IPS DF 19.7 (cell line): ENCODE measurements around the gene ZC3H13.

Experiments used
- DNase-seq: peaks from one replicate; pipeline ENCODE4 v3.0.0-alpha.2; 2013; ENCODE audit warnings: low read depth, low spot score

The ZC3H13 gene, protein sequence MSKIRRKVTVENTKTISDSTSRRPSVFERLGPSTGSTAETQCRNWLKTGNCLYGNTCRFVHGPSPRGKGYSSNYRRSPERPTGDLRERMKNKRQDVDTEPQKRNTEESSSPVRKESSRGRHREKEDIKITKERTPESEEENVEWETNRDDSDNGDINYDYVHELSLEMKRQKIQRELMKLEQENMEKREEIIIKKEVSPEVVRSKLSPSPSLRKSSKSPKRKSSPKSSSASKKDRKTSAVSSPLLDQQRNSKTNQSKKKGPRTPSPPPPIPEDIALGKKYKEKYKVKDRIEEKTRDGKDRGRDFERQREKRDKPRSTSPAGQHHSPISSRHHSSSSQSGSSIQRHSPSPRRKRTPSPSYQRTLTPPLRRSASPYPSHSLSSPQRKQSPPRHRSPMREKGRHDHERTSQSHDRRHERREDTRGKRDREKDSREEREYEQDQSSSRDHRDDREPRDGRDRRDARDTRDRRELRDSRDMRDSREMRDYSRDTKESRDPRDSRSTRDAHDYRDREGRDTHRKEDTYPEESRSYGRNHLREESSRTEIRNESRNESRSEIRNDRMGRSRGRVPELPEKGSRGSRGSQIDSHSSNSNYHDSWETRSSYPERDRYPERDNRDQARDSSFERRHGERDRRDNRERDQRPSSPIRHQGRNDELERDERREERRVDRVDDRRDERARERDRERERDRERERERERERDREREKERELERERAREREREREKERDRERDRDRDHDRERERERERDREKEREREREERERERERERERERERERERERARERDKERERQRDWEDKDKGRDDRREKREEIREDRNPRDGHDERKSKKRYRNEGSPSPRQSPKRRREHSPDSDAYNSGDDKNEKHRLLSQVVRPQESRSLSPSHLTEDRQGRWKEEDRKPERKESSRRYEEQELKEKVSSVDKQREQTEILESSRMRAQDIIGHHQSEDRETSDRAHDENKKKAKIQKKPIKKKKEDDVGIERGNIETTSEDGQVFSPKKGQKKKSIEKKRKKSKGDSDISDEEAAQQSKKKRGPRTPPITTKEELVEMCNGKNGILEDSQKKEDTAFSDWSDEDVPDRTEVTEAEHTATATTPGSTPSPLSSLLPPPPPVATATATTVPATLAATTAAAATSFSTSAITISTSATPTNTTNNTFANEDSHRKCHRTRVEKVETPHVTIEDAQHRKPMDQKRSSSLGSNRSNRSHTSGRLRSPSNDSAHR (N-terminal part only)

DNA sequence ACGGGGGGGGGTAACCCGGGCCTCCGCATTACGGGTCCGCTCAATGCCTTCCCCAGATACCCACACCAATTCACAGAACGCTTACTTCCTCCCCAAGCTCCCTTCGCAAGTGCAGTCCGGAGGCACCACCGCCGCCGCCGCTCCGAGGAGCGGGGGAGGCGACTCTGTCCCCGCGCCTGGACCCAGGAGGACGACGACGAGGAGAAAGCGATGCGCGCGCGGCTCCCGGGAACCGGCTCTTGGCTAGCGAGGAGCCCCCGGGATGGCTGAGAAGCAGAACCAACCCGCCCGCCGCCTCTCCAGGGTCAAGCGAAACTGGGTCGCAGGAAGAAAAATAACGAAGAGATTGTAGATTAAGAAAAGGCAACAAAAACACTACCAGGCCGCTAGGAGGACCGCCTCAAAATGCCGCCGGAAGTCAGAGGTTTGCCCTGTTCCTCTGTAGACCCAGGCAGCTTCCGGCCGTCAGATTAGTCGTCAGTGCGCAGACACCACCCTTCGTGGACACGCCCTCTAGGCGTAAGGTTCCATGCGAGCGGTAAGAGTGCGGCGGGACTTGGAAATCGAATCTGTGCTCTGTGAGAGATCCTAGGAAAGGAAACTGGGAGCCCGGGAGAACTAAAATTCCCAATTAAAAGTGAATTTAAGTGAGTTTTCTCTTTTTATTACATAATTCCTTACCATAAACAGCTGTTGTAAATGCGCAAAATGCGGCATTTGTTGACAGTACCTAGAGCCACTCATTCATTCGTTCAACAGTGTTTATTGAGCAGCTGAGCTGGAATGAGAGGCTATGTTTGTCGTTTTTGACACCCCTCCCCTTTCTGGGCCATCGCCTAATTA is at the start of gene ZC3H13:
TSS of gene ZC3H13 (minus strand) at position 428 of the 843 bp plus-strand sequence. CDS start 7,239 bp downstream, outside the sequence.
- peak; percentile 91 for DNase-seq

DNA sequence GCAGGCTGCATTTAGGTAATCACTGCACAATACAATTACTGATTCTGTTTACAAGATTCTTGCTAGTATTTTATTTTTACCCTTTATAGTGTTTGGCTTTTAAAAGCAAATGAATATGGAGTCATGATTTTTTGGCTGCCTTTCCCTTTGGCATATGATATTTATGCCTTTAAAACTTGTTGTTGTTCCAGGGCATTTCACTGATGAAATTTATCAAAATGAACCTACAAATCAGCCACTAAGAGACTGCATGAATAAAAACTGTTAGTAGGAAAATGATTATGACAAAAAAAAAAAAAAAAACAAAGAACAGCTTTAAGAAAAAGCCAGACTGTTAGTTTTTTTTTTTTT is 49.7 kb upstream of the ZC3H13 start:
- no peak for DNase-seq

DNA sequence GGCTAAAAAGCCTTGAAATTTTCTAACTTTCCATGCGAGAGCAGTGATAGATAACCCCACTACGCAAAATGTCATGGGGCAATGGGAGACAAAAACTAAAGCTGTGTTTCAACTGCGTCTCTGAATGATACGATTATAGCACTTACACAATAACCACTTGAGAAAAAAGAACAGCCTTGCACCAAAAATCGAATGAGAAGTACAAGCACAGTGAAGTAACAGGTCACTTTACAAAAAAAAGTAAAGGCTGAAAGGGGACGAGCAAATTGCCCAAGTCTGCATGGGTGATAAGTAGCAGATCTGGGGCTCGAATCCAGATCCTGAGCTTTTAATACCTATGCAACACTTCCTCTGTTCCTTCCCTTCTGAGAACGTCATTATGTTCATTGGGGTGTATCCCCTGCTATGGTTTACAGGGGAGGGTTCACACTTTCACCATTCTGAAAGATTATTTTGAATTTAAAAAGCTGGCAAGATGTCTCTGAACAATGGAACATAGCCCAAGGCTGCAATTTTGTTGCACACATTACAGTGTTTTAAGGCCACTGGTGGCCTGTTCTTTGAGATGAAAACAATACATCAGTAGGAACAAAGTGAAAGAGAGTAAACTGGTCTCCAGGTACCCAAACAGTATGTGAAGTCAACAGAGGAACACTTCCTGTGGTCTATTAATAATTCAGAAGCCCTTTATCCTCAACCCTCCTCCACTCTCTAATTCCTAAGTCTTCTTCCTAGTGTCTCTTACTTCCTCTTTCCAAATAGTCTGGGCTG is 49.1 kb upstream of the ZC3H13 start:
- DNase-seq = no peak

DNA sequence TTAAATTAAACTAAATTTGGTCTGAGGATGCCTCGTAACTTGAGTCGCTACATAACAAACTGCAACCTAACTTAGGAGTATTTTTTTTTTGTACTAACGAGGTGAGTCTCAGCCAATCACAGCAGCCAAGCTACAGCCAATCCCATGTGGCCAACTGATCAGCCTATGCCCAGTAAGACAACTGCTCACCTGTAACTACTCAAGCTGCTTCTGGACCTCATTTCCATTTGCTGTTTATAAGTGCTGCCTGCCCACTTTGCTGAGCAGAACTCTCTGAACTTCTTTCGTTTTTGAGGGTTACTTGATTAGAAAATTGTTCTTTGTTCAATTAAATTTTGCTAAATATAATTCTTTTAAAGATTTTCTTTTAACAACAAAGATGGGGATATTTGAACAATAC is 48.5 kb upstream of the ZC3H13 start:
- no peak for DNase-seq

DNA sequence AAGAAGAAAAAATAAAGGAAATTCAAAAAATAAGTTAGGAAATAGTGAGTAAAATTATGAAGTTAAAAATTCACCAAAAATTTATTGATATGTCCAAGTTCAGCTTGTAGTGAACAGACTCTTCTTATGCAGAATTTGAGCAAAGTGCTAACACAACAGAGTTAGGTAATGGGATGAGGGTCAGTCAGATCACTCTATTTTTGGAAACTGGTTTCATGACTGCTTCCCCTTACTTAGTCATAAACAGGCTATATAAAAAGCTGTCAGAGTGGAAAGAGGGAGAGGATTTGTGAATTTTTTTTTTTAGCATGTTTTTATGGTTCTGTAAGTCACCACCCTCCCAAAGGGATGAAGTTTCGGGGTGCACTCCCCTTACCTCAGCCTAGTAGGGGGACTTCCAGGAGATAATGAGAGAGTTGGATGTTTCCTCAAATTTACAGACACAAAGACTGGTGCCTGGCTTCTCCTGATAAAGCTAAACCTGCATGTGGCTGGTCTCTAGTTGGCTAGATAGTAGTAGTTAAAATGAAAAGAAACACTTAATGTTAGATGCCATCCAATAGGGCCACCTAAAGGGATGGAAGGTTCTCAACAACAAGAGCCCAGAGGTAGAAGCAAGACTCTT is 47.8 kb upstream of the ZC3H13 start:
- no peak for DNase-seq

DNA sequence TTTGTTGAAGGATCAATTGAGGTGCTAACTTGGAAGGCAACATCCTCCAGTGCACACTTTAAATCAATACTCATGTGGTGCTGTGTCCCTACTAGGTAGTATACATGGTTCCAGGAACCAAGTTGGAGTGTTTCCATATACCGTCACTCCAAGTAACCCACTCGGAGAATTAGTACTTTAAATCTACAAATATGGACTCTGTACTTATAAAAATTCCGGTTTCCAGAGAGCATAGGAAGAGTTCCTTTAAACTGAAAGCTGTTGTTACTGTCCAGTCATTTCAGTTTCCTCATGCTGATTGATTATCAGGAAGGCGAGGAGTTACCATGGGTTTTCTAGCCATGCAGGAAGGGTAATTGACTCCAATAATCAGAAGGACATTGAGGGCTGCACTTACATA is 45.1 kb upstream of the ZC3H13 start:
- DNase-seq = no peak

DNA sequence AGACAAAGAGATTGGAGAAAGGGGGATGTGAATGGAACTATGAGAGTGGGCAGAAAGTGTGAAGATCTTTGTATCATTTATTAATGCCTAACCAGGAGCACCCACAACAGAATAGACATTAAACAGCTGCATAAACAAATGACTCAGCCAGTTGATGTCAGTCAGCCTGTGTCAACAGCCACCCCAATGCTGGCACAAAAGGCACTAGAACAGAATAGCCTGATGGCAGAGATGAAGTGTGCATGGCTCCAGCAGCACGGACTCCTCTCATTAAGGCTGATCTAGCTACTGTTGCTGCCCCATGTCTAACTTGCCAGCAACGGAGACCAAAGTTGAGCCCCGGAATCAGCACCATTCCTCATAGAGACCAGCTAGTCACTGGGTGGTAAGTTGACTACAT is 44.5 kb upstream of the ZC3H13 start:
- no peak for DNase-seq

DNA sequence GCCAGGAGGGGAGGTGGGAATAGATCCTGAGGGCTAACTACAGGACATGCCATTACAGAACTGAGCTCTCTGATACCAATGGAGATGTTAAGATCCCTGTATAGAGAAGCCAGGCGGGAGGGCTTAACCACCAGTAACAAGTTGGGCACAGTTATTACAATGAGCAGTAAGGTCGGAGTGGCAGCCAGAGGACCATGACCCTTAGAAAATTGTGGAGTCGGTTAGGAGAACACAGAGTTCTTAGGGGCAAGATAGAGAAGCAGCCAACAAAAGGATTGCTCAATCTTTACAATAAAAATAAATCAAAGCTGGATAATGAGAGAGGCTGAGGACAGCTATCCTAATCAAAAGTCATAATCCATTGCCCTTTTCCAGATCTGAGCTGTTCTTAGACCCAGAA is 41.9 kb upstream of the ZC3H13 start:
- no peak for DNase-seq

DNA sequence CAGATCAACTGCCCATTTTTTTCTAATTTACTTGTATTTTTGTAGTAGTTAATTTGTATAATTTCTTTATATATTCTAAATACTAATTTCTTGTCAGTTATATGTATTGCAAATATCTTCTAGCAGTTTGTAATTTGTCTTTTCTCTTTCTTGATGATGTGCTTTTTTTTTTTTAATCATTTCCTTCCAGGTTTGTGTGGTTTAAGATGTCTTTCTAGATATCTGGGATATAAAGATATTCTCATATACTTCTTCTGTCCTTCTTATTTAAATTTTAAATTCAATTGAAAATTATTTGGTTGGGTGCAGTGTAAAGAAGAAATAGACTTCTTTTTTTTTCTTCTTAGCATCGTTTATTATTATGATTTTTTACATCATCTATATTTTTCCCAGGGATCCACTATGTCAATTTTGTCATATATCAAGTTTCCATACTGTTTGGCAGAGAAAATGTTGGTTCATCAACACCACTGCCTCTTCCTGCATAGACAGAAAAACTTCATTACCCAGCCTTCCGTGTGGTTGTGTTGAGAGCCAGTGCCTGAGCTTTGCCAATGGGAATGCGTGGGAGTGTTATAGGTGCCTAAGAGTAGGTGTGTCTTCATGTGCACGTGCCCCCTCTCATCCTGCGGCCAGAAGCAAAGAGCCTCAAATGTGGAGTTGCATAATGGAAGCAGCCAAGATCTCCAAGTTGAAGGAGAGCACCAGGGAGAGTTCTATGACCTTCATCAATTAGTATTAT is 36.4 kb upstream of the ZC3H13 start:
- DNase-seq = no peak

DNA sequence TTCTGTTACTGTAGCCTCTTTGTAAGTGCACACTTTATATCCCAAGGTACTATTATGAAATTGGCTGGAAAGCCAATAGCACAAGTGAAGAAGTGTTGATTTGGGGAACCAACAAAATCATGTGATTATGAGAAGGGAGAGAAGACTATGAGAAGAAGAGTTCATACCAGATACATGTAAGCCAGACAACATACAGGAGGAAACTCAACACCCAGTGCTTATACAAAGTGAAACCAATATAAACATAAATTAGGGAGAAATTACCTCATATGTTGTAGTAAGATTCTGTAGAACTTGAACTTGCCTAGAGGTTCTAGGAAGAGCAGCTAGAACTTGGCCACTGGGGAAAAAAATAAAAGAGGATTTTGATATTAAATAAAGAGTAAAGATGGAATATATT is 34.9 kb upstream of the ZC3H13 start:
- no peak for DNase-seq

DNA sequence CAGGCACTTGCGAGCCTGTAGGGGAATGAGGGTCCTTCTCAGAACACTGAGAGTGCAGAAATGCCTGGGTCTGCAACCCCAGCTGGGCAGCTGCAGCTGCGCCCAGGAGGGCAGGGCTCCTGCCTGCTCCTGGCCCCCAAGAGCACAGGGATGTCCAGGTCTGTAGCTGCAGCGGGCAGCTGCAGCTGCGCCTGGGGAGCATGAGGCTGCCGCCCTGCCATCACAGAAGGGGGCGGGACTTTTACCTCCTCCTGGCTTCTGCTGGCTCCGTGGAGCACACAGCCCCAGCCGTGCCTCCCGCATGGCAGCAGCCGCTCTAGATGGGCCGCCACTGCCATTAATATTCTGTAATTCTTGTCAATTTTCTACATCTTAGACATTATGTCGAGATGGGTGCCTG is 34.4 kb upstream of the ZC3H13 start:
- no peak for DNase-seq

DNA sequence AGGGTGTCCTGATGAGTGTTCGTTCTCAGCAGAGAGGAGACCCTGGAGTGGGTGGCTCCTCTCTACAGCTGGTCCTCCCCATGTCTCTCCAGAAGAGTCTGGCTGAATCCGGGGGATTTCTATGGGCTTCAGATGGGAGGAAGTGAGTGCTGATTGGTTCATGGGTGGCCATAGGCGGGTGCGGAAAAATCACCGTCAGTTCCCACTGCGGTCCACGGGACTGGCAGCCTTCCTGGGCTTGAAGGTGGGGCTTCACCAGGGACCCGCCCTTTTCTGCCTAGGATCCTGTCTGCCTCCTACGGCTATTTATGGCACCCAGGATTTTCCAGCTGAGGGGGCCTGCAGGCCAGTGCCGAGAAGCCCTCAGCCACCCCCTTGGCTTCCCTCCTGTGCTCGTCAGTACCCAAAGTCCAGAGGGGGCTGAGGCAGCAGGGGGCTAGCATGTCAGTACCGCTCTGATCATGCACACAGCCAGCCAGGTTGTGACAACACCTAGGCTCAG is 33.9 kb upstream of the ZC3H13 start:
- DNase-seq = no peak

DNA sequence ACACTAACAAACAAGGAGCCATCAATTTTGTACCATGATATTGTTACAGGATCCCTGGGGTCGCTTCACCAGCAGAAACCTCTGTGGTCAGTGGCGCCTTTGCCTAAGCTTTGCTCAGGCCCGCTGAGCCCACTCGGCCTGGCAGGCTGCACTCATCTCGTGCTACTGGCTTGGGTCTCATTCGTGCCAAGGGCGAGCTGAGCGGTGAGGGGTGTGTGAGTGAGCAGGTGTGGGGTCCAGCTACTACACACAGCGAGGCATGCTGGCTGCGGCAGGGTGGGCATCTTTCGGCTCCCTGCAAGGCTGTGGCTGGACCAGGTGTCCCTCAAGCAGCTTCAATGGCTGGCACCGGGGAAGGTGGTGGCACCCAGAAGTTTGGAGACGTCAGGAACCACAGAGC is 33.2 kb upstream of the ZC3H13 start:
- no peak for DNase-seq

DNA sequence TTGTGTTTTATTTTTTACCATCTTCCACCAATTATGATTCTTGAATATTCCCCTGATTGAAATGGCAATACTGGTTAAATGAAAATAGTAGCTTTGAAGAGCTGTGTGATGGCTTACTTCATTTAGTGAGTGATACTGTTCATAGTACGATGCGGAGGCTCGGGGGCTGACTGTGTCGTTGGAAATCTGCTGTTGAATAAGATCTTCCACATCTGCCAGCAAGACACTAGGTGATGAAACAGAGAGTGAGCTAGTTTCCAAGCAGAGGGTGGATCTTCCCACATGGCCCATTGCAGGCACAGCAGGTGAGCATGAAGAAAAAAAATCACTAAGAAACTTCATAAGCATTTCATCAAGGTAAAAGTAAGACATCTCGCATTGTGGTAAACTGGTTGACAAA is 29.8 kb upstream of the ZC3H13 start:
- no peak for DNase-seq

DNA sequence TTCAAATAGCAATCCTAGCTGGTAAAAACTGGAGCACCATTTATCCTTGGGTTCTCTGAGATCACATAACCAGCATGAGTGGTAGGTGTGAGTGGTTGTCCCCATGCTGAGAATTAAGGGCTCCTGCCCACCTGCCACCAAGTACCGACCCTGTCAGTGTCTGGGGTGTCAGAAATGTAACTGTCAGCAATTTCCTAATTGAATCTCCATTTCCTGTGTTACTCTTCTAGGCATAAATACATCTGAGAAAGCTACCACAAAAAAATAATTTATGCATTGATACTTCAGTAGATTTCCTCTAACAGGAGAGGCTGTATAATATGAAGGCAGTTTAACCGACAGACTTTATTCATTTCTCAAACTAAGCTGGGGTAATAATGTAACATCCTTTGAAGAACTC is 27.2 kb upstream of the ZC3H13 start:
- no peak for DNase-seq

DNA sequence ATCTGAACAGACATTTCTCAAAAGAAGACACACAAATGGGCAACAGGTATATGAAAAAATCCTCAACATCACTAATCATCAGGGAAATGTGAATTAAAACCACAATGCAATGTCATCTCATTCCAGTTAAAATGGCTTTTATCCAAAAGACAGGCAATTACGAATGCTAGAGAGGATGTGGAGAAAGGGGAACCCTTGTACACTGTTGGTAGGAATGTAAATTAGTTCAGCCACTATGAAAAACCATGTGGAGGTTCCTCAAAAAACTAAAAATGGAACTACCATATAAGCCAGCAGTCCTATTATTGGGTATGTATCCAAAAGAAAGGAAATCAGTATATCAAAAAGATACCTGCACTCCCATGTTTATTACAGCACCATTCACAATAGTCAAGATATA is 24.7 kb upstream of the ZC3H13 start:
- no peak for DNase-seq

DNA sequence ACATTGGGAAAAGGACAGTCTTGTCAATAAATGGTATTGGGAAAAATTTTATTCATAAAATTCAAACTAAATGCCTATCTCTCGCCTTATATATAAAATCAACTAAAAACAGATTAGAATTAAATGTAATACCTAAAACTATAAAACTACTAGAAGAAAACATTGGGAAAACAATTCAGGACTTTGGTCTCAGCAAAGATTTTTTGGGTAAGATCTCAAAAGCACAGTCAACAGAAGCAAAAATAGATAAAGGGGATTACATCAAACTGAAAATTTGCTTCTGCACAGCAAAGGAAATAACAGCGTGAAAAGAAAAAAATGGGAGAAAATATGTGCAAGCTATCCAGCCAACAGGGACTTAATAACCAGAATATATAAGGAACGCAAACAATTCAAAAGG is 24.3 kb upstream of the ZC3H13 start:
- no peak for DNase-seq

DNA sequence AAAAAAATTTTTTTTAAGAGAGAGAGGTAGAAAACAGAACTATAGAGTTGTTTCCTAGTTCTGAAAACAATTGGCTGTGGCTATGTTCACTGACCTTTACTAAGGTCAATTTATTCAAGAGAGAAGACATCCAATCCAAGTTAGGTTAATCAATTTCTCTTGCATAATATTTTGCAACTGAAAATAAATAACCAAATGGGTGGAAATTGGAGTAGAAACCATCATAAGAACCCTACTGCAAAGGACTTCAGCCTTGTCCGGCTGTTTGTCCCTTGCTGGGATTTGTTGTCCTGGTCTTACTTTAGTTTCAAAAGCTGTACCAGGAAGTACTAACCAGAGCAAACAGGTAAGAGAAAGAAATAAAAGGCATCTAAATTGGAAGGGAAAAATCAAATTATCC is 23.3 kb upstream of the ZC3H13 start:
- no peak for DNase-seq

DNA sequence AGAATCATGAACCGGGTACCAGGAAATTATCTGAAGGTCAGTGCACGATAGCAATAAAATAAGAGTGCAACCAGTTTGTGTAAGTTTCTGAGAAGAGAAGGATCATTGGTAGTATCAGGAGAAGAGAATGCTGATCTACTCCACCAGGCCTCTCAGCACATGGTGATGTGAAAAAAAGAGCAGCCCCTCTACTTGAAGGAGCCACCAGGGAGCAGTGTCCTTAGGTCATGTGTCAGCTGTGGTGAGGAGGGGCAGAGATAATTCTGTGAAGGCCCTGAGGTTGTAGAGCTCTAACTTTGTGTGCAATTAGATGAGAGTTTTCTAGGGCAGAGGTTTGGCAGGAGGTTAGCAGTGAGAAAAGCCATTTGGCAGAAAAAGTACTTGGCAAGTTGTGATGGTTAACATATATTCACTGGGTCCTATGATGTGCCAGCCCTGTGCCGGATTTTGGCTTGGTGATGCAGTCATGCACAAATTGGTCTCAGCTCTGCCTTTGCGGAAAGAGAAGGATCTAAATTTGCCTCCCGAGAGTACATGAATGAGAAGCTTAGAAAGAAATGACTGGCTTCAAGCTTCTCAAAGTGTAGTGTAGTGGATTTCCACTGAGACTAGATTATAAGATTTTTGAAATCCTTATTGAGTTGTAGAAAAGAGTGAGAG is 19.2 kb upstream of the ZC3H13 start:
- DNase-seq = peak; percentile 17
